Upper lobe of left lung (tissue), 4 donors: ENCODE results near the gene ATXN1.

Experiments used
- POLR2A ChIP-seq, 4 donors: fragments of 450-650 bp; IDR thresholded peaks; one replicate each; pipeline ENCODE4 v1.5.1; 2016 to 2017; ENCODE audit warnings: antibody characterized with exemption in 4 of 4, mild to moderate bottlenecking in 2 of 4
- POLR2AphosphoS5 ChIP-seq, 2 donors: sonication (generic); formaldehyde crosslinking; IDR thresholded peaks; one replicate each; pipeline ENCODE4 v1.5.1; 2017; ENCODE audit warnings: antibody characterized with exemption in 2 of 2

DNA sequence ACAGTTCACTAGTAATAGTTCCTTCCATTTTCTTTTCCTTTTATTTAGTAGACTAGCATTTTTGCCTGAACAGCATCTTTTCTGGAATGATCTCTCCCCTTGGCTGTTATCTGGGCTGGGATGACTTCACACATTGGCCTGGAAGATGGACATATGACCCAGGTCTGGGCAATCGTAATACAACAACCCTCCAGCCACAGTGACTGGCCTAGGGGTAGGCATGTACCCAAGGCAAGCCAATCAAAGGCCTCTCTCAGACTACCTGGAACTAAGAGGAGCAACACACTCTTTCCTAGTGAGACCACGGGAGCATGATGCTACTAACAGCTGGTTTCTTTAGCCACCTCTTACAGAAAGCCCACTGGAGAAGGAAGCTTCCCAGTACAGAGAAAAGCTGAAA is 270.6 kb downstream of the ATXN1 start:
- TF ChIP-seq POLR2A (IDR thresholded peaks at IDR 0.05) (no peak), POLR2AphosphoS5 (IDR thresholded peaks at IDR 0.05) (no peak)
